SKM-1 treated with dmso at 0.1 percent for 144 hours (cell line): ENCODE results near the gene CYP1B1.
"Not testable (repeated sequence)": the region's sequence is repeated elsewhere in the genome, so short reads cannot be mapped to it uniquely, and the experiment has no call there.

Experiments used
- DNase-seq: peaks from one replicate; lab custom pipeline; 2025; ENCODE audit not compliant: unreplicated experiment; lab: John Stamatoyannopoulos, UW

Gene CYP1B1

DNA sequence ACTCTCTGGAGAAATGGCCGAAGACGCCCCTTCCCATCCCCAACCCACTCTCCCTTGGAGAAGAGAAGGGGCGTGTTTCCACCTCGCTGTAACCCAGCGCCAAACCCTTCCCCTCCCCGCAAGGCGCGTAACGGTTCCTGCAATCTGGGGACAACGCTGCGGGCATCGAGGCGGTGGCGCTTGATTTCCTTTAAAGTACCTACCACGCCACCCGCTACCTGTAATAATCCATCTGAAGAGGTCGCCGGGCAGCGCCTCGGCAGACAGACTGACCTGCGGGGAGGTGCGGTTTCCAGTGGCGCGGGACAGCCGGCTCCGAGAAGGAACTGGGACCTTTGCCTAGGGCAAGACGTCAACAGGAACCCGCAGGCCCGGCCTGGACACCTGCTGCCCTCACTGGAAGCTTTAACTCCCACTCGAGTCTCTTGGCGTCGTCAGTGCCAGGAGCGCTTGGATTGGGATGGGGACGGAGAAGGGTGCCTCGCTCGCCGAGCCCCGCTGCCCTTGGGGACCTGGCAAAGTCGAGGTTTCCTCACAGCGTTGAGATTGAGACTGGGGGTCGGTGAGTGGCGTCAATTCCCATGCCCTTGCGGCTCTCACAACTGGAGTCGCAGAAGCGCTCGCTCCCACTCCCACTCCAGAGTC, at the start of gene CYP1B1:
TSS of gene CYP1B1 (minus strand) at position 645 of the 645 bp plus-strand sequence. CDS start 763 bp downstream, outside the sequence.
- no peak for DNase-seq

DNA sequence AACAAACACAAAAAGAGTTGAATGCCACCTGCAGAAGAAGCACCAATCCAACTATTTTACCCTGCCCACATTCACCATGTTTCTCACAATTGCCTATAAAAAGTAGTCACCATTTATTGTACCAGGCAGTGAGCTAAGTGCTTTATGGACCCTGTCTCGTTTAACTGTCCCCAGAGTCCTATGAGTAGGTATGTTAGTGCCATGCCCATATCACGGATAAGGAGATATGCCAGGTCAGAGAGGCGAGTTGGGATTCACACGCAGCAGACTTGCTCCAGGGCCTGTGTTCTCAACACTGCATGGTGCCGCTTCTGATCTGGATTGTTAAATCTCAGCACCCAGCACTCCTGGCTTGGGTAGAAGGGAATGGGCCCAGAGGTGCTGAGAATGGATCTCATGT, 49.1 kb upstream of the CYP1B1 start:
- no peak for DNase-seq

- no peak for DNase-seq
Measured at GRCh38 chr2:38123911-38124310, 48.0 kb upstream of the CYP1B1 start.

- no peak for DNase-seq
Measured at GRCh38 chr2:38122344-38122743, 46.4 kb upstream of the CYP1B1 start.

GRCh38 chr2:38121481-38121880, 45.5 kb upstream of the CYP1B1 start:
- DNase-seq: no peak

DNA sequence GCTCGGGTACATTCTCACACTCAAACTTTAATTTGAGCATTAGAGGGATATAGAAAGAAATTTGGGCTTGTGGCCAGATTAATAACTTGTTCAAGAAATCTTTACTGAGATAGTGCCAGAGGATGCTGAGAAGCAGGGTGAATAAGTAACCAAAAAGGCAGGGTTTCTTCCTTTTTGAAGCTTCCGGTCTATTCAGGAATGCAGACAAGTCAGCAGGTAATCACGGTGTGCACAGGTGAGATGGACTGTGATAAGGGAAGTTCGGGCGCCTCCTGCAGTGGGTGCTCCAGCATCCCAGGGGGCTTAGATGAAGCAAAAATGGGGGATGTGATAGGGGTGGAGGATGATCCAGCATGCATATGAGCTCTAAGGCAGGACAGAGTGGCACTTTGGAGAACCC, 44.9 kb upstream of the CYP1B1 start:
- DNase-seq: no peak

DNA sequence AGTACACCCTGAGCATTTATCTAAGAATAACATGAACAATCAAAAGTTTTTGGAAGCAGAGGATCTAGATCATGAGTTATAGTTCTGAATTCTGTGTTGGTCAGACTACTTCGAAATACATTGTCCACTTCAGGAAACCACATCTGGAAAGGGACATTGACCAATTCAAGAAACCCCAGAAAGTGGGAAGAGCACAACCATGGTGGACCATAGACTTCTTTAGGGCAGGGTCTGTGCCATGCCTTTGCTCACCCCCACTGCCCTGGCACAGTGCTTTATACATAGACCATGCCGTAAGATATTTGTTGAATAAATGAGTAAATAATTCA, 44.3 kb upstream of the CYP1B1 start:
- DNase-seq: no peak

DNA sequence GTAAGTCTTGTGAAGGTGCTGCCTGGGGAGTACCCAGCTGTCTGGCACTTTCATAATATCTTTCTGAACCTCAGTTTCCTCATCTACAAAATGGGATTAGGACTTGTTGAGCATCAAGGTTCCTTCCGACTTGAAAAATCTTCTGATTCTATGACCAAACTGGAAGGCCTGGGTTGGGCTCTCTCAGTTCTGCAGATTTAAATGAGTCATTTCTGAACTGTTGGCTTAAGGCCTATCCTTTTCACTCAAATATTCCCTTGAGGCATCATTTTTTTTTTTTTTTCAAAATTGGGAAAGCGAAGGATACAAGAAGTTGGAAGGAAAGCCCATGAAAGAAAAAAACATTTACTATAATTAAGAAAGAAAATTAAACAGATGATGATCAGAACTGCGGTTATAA, 40.8 kb upstream of the CYP1B1 start:
- no peak for DNase-seq

DNA sequence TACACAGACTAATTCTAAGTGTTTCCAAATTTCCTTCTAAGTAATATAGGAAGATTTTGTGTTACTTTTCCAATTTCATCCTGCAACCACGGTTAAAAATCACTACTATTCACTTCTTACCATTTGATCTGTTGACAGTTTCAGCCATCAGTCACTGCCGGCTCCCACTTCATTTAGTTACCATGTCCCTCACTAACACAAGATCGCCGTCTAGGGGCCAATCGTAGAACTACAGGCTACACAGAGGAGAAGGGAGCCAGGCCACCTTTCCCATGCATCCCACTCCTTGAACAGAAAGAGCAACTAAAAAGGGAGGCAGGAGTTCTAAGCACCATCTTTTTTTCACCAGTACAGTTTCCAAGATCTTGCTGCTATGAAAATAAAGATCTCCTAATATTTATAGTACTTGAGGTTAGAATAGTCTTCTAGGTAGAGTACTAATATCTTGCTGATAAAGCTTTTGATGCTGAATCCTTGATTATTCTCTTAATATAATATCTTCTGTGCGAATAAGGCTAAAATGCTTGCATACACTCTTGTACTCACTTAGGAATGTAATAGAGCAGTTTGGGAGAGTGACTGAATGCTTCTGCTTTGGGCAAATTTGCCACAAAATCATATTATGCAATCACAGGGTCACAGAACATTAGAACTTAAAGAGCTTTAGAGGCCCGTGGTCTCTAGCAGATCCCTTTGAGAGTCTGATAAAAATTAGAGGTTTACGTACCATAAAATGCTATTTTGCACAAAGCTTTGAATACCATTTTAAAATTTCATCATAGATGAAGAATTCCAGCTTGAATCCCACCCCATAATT, 39.5 kb upstream of the CYP1B1 start:
- peak; percentile 68 for DNase-seq

GRCh38 chr2:38113981-38114708, 38.2 kb upstream of the CYP1B1 start:
- DNase-seq: peak; percentile 84

GRCh38 chr2:38113051-38113450, 37.1 kb upstream of the CYP1B1 start:
- peak; percentile 12 for DNase-seq

GRCh38 chr2:38111350-38111749, 35.4 kb upstream of the CYP1B1 start:
- not testable (repeated sequence) for DNase-seq

- no peak for DNase-seq
Measured at GRCh38 chr2:38109732-38110181, 33.8 kb upstream of the CYP1B1 start.

GRCh38 chr2:38108907-38109731, 33.2 kb upstream of the CYP1B1 start:
- DNase-seq: no peak

- no peak for DNase-seq
Measured at GRCh38 chr2:38107738-38108410, 31.9 kb upstream of the CYP1B1 start.

- peak; percentile 15 for DNase-seq
Measured at GRCh38 chr2:38106405-38107094, 30.6 kb upstream of the CYP1B1 start.

DNA sequence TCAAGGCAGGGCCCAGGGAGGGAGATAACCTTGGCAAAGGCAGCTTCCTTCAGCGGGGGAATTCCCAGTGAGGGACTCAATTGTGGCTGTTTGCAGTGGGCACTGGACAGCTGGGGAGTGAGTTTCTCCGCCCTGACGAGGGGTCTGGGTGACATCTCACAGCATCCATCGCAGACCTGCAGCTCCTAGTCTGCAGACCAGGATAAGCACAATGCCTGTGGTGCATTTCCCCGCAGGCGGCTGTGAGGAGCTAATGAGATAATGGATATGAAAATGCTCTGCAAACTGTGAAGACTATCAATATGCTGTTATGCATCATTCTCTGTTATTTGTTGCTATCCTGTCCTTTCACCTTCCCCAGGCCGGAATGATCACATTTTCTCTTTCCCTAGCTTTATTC, 30.0 kb upstream of the CYP1B1 start:
- no peak for DNase-seq

GRCh38 chr2:38104598-38104997, 28.6 kb upstream of the CYP1B1 start:
- no peak for DNase-seq

DNA sequence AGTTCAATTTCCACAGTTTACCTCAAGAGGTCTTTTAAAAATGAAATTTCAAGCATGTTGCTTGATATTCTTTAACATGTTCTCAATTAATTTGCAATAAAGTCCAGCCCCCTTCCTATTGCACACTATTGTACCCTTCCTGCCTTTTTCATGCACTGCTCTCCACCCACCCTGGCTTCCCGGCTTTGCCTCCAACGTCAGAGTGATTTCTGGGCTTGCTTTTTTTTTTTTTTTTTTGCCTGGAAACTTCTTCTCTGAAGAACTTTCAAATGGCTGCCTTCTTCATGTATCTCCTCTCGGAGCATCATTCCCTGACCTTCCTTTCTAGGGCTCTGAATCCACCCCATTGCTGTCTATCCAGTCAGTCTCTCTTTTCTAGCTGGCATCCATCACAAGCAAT, 24.4 kb upstream of the CYP1B1 start:
- DNase-seq: no peak
